ENCODE measurements around the gene UBE2L6.

DNA sequence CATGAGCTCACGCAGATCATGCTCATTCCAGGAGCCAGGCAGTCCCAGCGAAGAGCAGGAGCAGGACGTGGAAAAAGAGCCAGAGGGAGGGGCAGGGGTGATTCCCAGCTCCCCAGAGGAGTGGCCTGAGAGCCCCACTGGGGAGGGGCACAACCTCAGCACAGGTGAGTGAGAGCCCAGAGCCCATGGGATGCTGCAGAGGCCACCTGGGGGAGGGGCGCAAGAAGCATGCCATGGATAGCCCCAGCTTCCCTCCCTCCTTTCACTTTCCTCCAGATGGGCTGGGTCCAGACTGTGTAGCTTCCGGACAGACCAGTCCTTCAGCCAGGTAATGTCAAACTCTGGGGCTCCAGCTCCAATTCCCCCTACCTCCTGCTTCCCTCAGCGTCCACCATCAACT lies 23.9 kb downstream of the UBE2L6 start:
- TF ChIP-seq, protein P1, sequence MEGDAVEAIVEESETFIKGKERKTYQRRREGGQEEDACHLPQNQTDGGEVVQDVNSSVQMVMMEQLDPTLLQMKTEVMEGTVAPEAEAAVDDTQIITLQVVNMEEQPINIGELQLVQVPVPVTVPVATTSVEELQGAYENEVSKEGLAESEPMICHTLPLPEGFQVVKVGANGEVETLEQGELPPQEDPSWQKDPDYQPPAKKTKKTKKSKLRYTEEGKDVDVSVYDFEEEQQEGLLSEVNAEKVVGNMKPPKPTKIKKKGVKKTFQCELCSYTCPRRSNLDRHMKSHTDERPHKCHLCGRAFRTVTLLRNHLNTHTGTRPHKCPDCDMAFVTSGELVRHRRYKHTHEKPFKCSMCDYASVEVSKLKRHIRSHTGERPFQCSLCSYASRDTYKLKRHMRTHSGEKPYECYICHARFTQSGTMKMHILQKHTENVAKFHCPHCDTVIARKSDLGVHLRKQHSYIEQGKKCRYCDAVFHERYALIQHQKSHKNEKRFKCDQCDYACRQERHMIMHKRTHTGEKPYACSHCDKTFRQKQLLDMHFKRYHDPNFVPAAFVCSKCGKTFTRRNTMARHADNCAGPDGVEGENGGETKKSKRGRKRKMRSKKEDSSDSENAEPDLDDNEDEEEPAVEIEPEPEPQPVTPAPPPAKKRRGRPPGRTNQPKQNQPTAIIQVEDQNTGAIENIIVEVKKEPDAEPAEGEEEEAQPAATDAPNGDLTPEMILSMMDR (conservative IDR thresholded peaks at IDR 0.05; ENCODE audit: low read depth, low read length) = no peak
- TF ChIP-seq EZH2 (IDR thresholded peaks at IDR 0.05; ENCODE audit: borderline replicate concordance, low read depth, low read length, poor library complexity, severe bottlenecking) = no peak
